ENCODE measurements around the gene KCNIP4. TPM values are rescaled to one million over a fixed set of nuclear protein-coding genes. Genes with fewer than 3 reads are reported as not detected.

The KCNIP4 gene
- total RNA-seq, 1 donor from 2014 or later = not detected

- Mint-ChIP-seq H3K27ac (no peak overlapping the region), H3K4me1 (no peaks in the 10 kb centered on the region)
- intact Hi-C loops (cut with micrococcal nuclease) = loop anchor here (10.0 kb wide), 1 partner anchor 1456 kb away; no protein-coding TSS in a partner anchor
These were observed 1267.3 kb downstream of the KCNIP4 start for GRCh38 chr4:20681271-20681670.

DNA sequence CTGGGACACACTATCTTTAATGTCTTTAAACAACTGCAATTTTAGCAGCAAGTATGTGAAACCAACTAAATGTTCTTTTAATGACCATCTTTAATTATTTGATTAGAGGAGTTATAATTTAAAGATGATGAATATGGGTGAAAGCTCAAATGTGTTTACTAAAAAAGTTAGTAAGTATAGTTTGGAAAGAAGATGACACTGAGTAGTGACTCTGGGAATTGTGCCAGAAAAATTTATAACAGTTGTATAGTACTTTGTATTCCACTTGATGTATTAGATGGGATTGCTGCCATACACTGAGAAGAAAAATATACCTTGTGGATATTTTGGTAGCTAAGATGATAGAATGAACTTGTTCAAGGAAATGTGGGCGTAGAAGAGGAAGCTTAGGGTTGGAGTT is 1267.8 kb downstream of the KCNIP4 start:
- DNase-seq = no peak
- intact Hi-C loops (cut with micrococcal nuclease) = loop anchor here (10.0 kb wide), 1 partner anchor 1456 kb away; no protein-coding TSS in a partner anchor
- no peak overlapping the region for H3K27ac Mint-ChIP-seq
- peaks cover 10% of the 10 kb centered on the region for H3K27me3 Mint-ChIP-seq
- no peaks in the 10 kb centered on the region for H3K4me1 Mint-ChIP-seq
- H3K9me3 Mint-ChIP-seq = no peaks in the 10 kb centered on the region
- no peak overlapping the region for H3K4me3 Mint-ChIP-seq
- H3K36me3 Mint-ChIP-seq (ENCODE audit: low read depth) = no peaks in the 10 kb centered on the region

More at GRCh38 chr4:20681271-20681670, 1267.3 kb downstream of the KCNIP4 start:
- Mint-ChIP-seq H3K9me3 (no peaks in the 10 kb centered on the region), H3K36me3 (ENCODE audit: low read depth) (no peaks in the 10 kb centered on the region), H3K27me3 (peaks cover 10% of the 10 kb centered on the region), H3K4me3 (no peak overlapping the region)
- DNase-seq = no peak

DNA sequence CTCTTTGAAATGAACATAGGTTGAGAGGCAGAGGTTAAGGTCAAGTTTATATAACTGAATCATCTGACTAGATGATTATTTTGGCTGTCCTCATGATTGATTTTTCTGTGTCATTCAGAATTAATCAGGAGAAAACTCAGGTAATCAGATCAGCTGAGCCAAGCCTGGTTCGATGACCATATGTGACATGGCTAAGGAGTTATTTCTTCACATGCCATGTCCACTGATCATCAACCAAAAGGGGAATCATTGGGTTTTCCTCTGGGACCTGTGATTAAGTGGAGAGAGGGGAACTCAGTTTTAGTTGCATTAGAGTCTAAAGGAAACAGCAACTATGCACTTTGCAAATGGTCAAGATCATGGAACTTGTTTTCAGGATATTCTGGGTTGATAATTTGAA is 1268.6 kb downstream of the KCNIP4 start:
- Mint-ChIP-seq H3K9me3 (no peaks in the 10 kb centered on the region), H3K27me3 (peaks cover 10% of the 10 kb centered on the region), H3K36me3 (ENCODE audit: low read depth) (no peaks in the 10 kb centered on the region), H3K4me1 (no peaks in the 10 kb centered on the region), H3K4me3 (no peak overlapping the region), H3K27ac (no peak overlapping the region)
- DNase-seq = no peak
- intact Hi-C loops (cut with micrococcal nuclease) = loop anchor here (10.0 kb wide), 1 partner anchor 1455 kb away; no protein-coding TSS in a partner anchor

Measured in activated CD4-positive, alpha-beta T cell treated with anti-CD3 and anti-CD28 coated beads, Interleukin-2, amount 10 ng/mL, durations not matched to agents 24 days and 14 days (primary cell).